ENCODE measurements around the gene SYP.
"Not testable (repeated sequence)": the region's sequence is repeated elsewhere in the genome, so short reads cannot be mapped to it uniquely, and the experiment has no call there.

GRCh38 chrX:49143154-49143553 is 56.8 kb downstream of the SYP start:
- not testable (repeated sequence) for TF ChIP-seq TAF1 (IDR thresholded peaks at IDR 0.05; ENCODE audit: borderline replicate concordance, low read depth, low read length); POLR2A (IDR thresholded peaks at IDR 0.05; ENCODE audit: low read depth, low read length)
